NB4 (cell line): ENCODE data around the gene CEACAM21.
A peak's percentile ranks its signal among the peaks of the same experiment; 100 is the strongest.

ENCODE experiments used
- DNase-seq: peaks from one replicate; pipeline ENCODE4 v3.0.0; 2010; ENCODE audit warnings: low read depth
- H3K4me3 ChIP-seq: one replicate; pipeline ENCODE4 v1.5.1; 2011; ENCODE audit warnings: mild to moderate bottlenecking, low read depth, low read length, moderate library complexity
- CTCF ChIP-seq: IDR thresholded peaks from one replicate; pipeline ENCODE4 v1.5.1; 2012; ENCODE audit warnings: low read depth, low read length
- MAX ChIP-seq: IDR thresholded peaks from 2 replicates; pipeline ENCODE4 v1.6.1; 2011; ENCODE audit warnings: low read depth, low read length
- MYC ChIP-seq: IDR thresholded peaks from 2 replicates; pipeline ENCODE4 v1.6.1; 2011; ENCODE audit warnings: low read depth, low read length
- POLR2A ChIP-seq: IDR thresholded peaks from 2 replicates; pipeline ENCODE4 v1.6.1; 2011; ENCODE audit warnings: mild to moderate bottlenecking; ENCODE audit not compliant: insufficient read length; ENCODE audit errors: extremely low read depth

Gene CEACAM21

GRCh38 chr19:41615207-41615606 lies 39.2 kb downstream of the CEACAM21 start:
- DNase-seq: no peak
- no peak for TF ChIP-seq MYC
- TF ChIP-seq POLR2A: no peak
- H3K4me3 ChIP-seq: no peak overlapping the region

GRCh38 chr19:41616792-41617621 lies 41.0 kb downstream of the CEACAM21 start:
- H3K4me3 ChIP-seq: no peak overlapping the region
- peak; percentile 46 for DNase-seq
- TF ChIP-seq POLR2A: no peak
- no peak for TF ChIP-seq MYC
- TF ChIP-seq MAX: no peak
- TF ChIP-seq CTCF: no peak

- DNase-seq: no peak
- no peak overlapping the region for H3K4me3 ChIP-seq
- TF ChIP-seq MYC (no peak), MAX (no peak), CTCF (no peak), POLR2A (no peak)
Measured at GRCh38 chr19:41617941-41618730, 42.2 kb downstream of the CEACAM21 start.

GRCh38 chr19:41619018-41619556 lies 43.1 kb downstream of the CEACAM21 start:
- DNase-seq: peak; percentile 52
- TF ChIP-seq POLR2A: no peak
- no peak for TF ChIP-seq MYC
- TF ChIP-seq MAX: no peak
- no peak for TF ChIP-seq CTCF
- no peak overlapping the region for H3K4me3 ChIP-seq

- no peak for DNase-seq
- no peak overlapping the region for H3K4me3 ChIP-seq
- no peak for TF ChIP-seq MYC
Measured at GRCh38 chr19:41620171-41620570, 44.2 kb downstream of the CEACAM21 start.

- H3K4me3 ChIP-seq: no peak overlapping the region
- TF ChIP-seq CTCF (no peak), MAX (no peak), MYC (no peak), POLR2A (no peak)
- no peak for DNase-seq
Measured at GRCh38 chr19:41621226-41621625, 45.3 kb downstream of the CEACAM21 start.
